Activated T-cell treated with anti-CD3 and anti-CD28 coated beads, Interleukin-2, amount 50 U/mL, for 1 hour (primary cell): ENCODE results near the gene MEX3C.

ENCODE experiments used
- DNase-seq: peaks from one replicate; pipeline ENCODE4 v3.0.0-alpha.2; 2020

MEX3C gene

GRCh38 chr18:51197661-51198424 is at the start of gene MEX3C:
TSS of gene MEX3C (minus strand) at chr18:51197681. CDS start at chr18:51197320, 361 bp downstream.
- peak; percentile 99 for DNase-seq

- no peak for DNase-seq
These were observed 43.7 kb upstream of the MEX3C start for GRCh38 chr18:51241226-51241625.

GRCh38 chr18:51236225-51236624 is 38.7 kb upstream of the MEX3C start:
- no peak for DNase-seq

GRCh38 chr18:51235009-51235789 is 37.7 kb upstream of the MEX3C start:
- no peak for DNase-seq

- DNase-seq: no peak
These were observed 36.9 kb upstream of the MEX3C start for GRCh38 chr18:51234117-51235008.

GRCh38 chr18:51229328-51229727 is 31.8 kb upstream of the MEX3C start:
- DNase-seq: no peak

- no peak for DNase-seq
These were observed 30.2 kb upstream of the MEX3C start for GRCh38 chr18:51227660-51228059.

- DNase-seq: no peak
These were observed 29.3 kb upstream of the MEX3C start for GRCh38 chr18:51226587-51227350.

- DNase-seq: no peak
These were observed 28.6 kb upstream of the MEX3C start for GRCh38 chr18:51226068-51226467.

GRCh38 chr18:51212606-51213005 is 15.1 kb upstream of the MEX3C start:
- no peak for DNase-seq

GRCh38 chr18:51211552-51211951 is 14.1 kb upstream of the MEX3C start:
- DNase-seq: no peak

GRCh38 chr18:51196811-51197660 is 445 bp downstream of the MEX3C start:
- no peak for DNase-seq

GRCh38 chr18:51196118-51196810 is 1.2 kb downstream of the MEX3C start:
- DNase-seq: peak; percentile 61

- DNase-seq: peak; percentile 37
These were observed 1.9 kb downstream of the MEX3C start for GRCh38 chr18:51195451-51196117.

GRCh38 chr18:51195086-51195450 is 2.4 kb downstream of the MEX3C start:
- no peak for DNase-seq

- DNase-seq: no peak
These were observed 2.9 kb downstream of the MEX3C start for GRCh38 chr18:51194604-51195003.

- DNase-seq: no peak
These were observed 3.7 kb downstream of the MEX3C start for GRCh38 chr18:51193621-51194287.

GRCh38 chr18:51192696-51193095 is 4.8 kb downstream of the MEX3C start:
- DNase-seq: no peak

- no peak for DNase-seq
These were observed 5.5 kb downstream of the MEX3C start for GRCh38 chr18:51192026-51192425.
